GM23338 (cell line): ENCODE results near the gene MRAS.

Source experiments
- CTCF ChIP-seq, 2 experiments: fragments of 200-600 bp in 1 of 2; sonication (generic) in 1 of 2; conservative IDR thresholded peaks; 2 replicates each; pipeline versions ENCODE4 v1.5.1 to v1.6.1; 2016 to 2017; ENCODE audit warnings: antibody characterized with exemption in 2 of 2, low read depth in 2 of 2, mild to moderate bottlenecking in 2 of 2, moderate library complexity in 1 of 2
- EZH2 ChIP-seq: fragments of 200-600 bp; sonication (generic); IDR thresholded peaks from one replicate; pipeline ENCODE4 v1.8.0; 2017; ENCODE audit warnings: antibody characterized with exemption, mild to moderate bottlenecking, low read depth; ENCODE audit not compliant: unreplicated experiment
- EZH2phosphoT487 ChIP-seq: fragments of 200-600 bp; sonication (generic); IDR thresholded peaks from one replicate; pipeline ENCODE4 v1.8.1; 2018; ENCODE audit warnings: antibody characterized with exemption; ENCODE audit not compliant: unreplicated experiment
- JUNB ChIP-seq: IDR thresholded peaks from one replicate; pipeline ENCODE4 v1.6.1; 2016; ENCODE audit warnings: antibody characterized with exemption; ENCODE audit not compliant: unreplicated experiment
- POLR2AphosphoS5 ChIP-seq: IDR thresholded peaks from 2 replicates; pipeline ENCODE4 v1.6.1; 2016; ENCODE audit warnings: antibody characterized with exemption, low read depth
- TF ChIP-seq, protein P1 (sequence below): IDR thresholded peaks from one replicate; pipeline ENCODE4 v1.6.1; 2018; ENCODE audit warnings: antibody characterized with exemption; ENCODE audit not compliant: unreplicated experiment
- TF ChIP-seq, protein P2 (sequence below): IDR thresholded peaks from 2 replicates; pipeline ENCODE4 v1.6.1; 2016; ENCODE audit warnings: antibody characterized with exemption

GRCh38 chr3:138383715-138384465 is 35.5 kb downstream of the MRAS start:
- no peak for TF ChIP-seq CTCF (conservative IDR thresholded peaks at IDR 0.05; ENCODE audit: low read depth in 2 of 2)
- no peak for TF ChIP-seq EZH2phosphoT487
- TF ChIP-seq JUNB, result no peak
- no peak for TF ChIP-seq EZH2
- TF ChIP-seq, protein P1, sequence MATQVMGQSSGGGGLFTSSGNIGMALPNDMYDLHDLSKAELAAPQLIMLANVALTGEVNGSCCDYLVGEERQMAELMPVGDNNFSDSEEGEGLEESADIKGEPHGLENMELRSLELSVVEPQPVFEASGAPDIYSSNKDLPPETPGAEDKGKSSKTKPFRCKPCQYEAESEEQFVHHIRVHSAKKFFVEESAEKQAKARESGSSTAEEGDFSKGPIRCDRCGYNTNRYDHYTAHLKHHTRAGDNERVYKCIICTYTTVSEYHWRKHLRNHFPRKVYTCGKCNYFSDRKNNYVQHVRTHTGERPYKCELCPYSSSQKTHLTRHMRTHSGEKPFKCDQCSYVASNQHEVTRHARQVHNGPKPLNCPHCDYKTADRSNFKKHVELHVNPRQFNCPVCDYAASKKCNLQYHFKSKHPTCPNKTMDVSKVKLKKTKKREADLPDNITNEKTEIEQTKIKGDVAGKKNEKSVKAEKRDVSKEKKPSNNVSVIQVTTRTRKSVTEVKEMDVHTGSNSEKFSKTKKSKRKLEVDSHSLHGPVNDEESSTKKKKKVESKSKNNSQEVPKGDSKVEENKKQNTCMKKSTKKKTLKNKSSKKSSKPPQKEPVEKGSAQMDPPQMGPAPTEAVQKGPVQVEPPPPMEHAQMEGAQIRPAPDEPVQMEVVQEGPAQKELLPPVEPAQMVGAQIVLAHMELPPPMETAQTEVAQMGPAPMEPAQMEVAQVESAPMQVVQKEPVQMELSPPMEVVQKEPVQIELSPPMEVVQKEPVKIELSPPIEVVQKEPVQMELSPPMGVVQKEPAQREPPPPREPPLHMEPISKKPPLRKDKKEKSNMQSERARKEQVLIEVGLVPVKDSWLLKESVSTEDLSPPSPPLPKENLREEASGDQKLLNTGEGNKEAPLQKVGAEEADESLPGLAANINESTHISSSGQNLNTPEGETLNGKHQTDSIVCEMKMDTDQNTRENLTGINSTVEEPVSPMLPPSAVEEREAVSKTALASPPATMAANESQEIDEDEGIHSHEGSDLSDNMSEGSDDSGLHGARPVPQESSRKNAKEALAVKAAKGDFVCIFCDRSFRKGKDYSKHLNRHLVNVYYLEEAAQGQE, result no peak
- no peak for TF ChIP-seq POLR2AphosphoS5
- TF ChIP-seq, protein P2, sequence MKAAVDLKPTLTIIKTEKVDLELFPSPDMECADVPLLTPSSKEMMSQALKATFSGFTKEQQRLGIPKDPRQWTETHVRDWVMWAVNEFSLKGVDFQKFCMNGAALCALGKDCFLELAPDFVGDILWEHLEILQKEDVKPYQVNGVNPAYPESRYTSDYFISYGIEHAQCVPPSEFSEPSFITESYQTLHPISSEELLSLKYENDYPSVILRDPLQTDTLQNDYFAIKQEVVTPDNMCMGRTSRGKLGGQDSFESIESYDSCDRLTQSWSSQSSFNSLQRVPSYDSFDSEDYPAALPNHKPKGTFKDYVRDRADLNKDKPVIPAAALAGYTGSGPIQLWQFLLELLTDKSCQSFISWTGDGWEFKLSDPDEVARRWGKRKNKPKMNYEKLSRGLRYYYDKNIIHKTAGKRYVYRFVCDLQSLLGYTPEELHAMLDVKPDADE, result no peak
